GM20000 (cell line): Measurements from ENCODE around the gene IRAK3.

Experiments used
- DNase-seq: peaks from one replicate; pipeline ENCODE4 v3.0.0; 2012; ENCODE audit warnings: low spot score
- CTCF ChIP-seq: IDR thresholded peaks from 2 replicates; pipeline ENCODE4 v1.5.1; 2012; ENCODE audit warnings: mild to moderate bottlenecking, control low read depth; ENCODE audit errors: extremely low read depth, missing control alignments

Gene IRAK3

DNA sequence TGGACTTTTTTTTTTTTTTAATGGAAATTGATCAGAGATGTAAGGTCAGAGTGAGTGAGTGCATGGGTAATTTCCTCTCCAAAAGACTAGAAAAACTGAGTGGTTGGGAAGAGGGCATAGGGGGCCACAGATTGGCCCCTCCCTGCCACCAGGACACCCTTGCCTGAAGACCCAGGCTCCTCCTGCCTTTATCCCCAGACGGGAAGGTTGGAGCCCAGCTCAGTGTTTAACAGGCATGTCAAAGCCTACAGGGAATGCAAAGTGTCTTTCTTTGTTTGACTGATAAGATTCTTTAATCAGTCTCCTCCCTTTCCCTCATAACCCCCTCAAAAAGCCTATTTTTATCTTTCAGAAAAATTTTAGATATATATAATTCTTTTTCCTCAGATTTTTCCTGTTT is 50.3 kb downstream of the IRAK3 start:
- TF ChIP-seq CTCF, result no peak
- no peak for DNase-seq

GRCh38 chr12:66240096-66240820 is 51.2 kb downstream of the IRAK3 start:
- DNase-seq, result no peak
- TF ChIP-seq CTCF, result no peak

GRCh38 chr12:66241061-66242043 is 52.3 kb downstream of the IRAK3 start:
- DNase-seq, result no peak
- no peak for TF ChIP-seq CTCF

DNA sequence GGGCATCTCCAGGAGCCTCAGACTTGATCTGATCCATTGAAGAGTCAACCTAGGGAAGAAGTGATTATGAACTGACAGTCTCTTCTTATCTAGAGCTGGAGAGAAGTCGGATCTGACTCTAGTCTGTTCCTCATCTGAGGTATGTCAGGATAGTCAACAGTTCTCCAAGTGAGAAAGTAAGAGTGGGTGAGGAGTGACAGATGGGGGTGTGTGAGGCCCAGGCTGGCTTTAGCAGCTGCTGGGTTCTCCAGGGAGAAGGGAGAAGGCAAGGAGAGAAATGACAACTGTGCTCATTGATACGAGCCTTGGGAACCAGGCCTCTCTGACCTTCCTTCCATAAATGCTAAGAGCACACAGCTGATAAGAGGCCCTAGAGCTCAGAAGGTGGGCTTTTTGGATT is 53.3 kb downstream of the IRAK3 start:
- no peak for TF ChIP-seq CTCF
- DNase-seq, result no peak

GRCh38 chr12:66243911-66244310 is 54.9 kb downstream of the IRAK3 start:
- no peak for DNase-seq
- TF ChIP-seq CTCF, result no peak

- no peak for TF ChIP-seq CTCF
- DNase-seq, result no peak
Measured at GRCh38 chr12:66244446-66244845, 55.4 kb downstream of the IRAK3 start.

DNA sequence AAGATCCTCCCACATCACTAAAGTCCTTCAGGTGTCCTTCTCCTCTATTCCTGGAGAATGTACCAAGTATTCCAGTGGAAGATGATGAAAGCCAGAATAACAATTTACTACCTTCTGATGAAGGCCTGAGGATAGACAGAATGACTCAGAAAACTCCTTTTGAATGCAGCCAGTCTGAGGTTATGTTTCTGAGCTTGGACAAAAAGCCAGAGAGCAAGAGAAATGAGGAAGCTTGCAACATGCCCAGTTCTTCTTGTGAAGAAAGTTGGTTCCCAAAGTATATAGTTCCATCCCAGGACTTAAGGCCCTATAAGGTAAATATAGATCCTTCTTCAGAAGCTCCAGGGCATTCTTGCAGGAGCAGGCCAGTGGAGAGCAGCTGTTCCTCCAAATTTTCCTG is 58.7 kb downstream of the IRAK3 start:
- no peak for TF ChIP-seq CTCF

More for the DNA sequence above, 58.7 kb downstream of the IRAK3 start:
- DNase-seq, result no peak
